Choroid plexus epithelial cell (primary cell): Measurements from ENCODE around the gene RRAGC.
A peak's percentile ranks its signal among the peaks of the same experiment; 100 is the strongest.

Source experiments
- DNase-seq: peaks from one replicate; pipeline ENCODE4 v3.0.0-alpha.2; 2010; ENCODE audit warnings: low read depth
- H3K4me3 ChIP-seq: 2 replicates; pipeline ENCODE4 v1.5.1; 2011; ENCODE audit warnings: low read depth, mild to moderate bottlenecking, control low read depth, low read length, moderate library complexity
- CTCF ChIP-seq: conservative IDR thresholded peaks from 2 replicates; pipeline ENCODE4 v1.5.1; 2011; ENCODE audit warnings: low read depth, mild to moderate bottlenecking, control low read depth, inconsistent platforms, low read length, moderate library complexity

Gene RRAGC

GRCh38 chr1:38892976-38893375, 33.4 kb upstream of the RRAGC start:
- no peak for DNase-seq
- no peak for TF ChIP-seq CTCF
- H3K4me3 ChIP-seq = no peak overlapping the region

GRCh38 chr1:38891753-38892152, 32.2 kb upstream of the RRAGC start:
- H3K4me3 ChIP-seq = no peak overlapping the region

GRCh38 chr1:38889589-38889988, 30.0 kb upstream of the RRAGC start:
- no peak overlapping the region for H3K4me3 ChIP-seq
- no peak for DNase-seq
- TF ChIP-seq CTCF = no peak

More at GRCh38 chr1:38891753-38892152, 32.2 kb upstream of the RRAGC start:
- peak; percentile 22 for TF ChIP-seq CTCF
- peak; percentile 14 for DNase-seq

GRCh38 chr1:38888423-38889333, 29.1 kb upstream of the RRAGC start:
- no peak for TF ChIP-seq CTCF
- no peak overlapping the region for H3K4me3 ChIP-seq
- DNase-seq = no peak

- no peak overlapping the region for H3K4me3 ChIP-seq
- no peak for TF ChIP-seq CTCF
- DNase-seq = no peak
These were observed 25.5 kb upstream of the RRAGC start for GRCh38 chr1:38885092-38885491.

- TF ChIP-seq CTCF = no peak
- no peak for DNase-seq
- no peak within 1 kb of the TSS for H3K4me3 ChIP-seq
These were observed 21.9 kb upstream of the RRAGC start, which contains the start of gene GJA9 for GRCh38 chr1:38881487-38881886. TSS of gene GJA9 (minus strand) at chr1:38881587. CDS start at chr1:38876098, 5,489 bp downstream.

GRCh38 chr1:38875811-38876210, 16.2 kb upstream of the RRAGC start:
- H3K4me3 ChIP-seq = no peak overlapping the region
- no peak for DNase-seq
- TF ChIP-seq CTCF = no peak
